AG04450 (cell line): ENCODE data around the gene CDCP1. TPM values are rescaled to one million over a fixed set of nuclear protein-coding genes. Genes with fewer than 3 reads are reported as not detected.

Source experiments
- CTCF ChIA-PET: fragments of 300-600, 350-600 bp; formaldehyde crosslinking; extraction: SDS; loops from one replicate; lab custom pipeline; 2022; ENCODE audit warnings: antibody characterized with exemption, inconsistent platforms; lab: Charles Lee
- POLR2A ChIA-PET: fragments of 350-600 bp; formaldehyde crosslinking; extraction: SDS; loops from one replicate; lab custom pipeline; 2021; ENCODE audit warnings: antibody characterized with exemption, inconsistent platforms; lab: Yijun Ruan, JAX
- DNase-seq: peaks from one replicate; pipeline ENCODE4 v3.0.0-alpha.2; 2011; ENCODE audit warnings: low read depth, low spot score
- H3K27ac ChIP-seq: one replicate; pipeline ENCODE4 v1.5.1; 2012; ENCODE audit warnings: low read depth, low read length, control low read depth
- H3K27me3 ChIP-seq: one replicate; pipeline ENCODE4 v1.6.0; 2012; ENCODE audit warnings: low read length; ENCODE audit not compliant: control insufficient read depth, insufficient read depth
- H3K4me3 ChIP-seq: 2 replicates; pipeline ENCODE4 v1.5.1; 2011; ENCODE audit warnings: mild to moderate bottlenecking, low read depth, low read length, control low read depth
- H3K9me3 ChIP-seq: 2 replicates; pipeline ENCODE4 v1.5.1; 2012; ENCODE audit warnings: low read length; ENCODE audit not compliant: control insufficient read depth, insufficient read depth
- polyA plus RNA-seq: library from polyadenylated mRNA; depleted of rRNA; stranded (reverse); fragments of >200 nt; gene quantifications from 2 replicates; pipeline ENCODE4 v1.2.3, GENCODE V29; 2011
- TF ChIP-seq, protein P1 (sequence below): IDR thresholded peaks from 2 replicates; pipeline ENCODE4 v1.5.1; 2011; ENCODE audit warnings: low read depth, low read length, control low read depth, inconsistent platforms

The CDCP1 gene
- polyA plus RNA-seq, 1 experiment, result 13.6 TPM

DNA sequence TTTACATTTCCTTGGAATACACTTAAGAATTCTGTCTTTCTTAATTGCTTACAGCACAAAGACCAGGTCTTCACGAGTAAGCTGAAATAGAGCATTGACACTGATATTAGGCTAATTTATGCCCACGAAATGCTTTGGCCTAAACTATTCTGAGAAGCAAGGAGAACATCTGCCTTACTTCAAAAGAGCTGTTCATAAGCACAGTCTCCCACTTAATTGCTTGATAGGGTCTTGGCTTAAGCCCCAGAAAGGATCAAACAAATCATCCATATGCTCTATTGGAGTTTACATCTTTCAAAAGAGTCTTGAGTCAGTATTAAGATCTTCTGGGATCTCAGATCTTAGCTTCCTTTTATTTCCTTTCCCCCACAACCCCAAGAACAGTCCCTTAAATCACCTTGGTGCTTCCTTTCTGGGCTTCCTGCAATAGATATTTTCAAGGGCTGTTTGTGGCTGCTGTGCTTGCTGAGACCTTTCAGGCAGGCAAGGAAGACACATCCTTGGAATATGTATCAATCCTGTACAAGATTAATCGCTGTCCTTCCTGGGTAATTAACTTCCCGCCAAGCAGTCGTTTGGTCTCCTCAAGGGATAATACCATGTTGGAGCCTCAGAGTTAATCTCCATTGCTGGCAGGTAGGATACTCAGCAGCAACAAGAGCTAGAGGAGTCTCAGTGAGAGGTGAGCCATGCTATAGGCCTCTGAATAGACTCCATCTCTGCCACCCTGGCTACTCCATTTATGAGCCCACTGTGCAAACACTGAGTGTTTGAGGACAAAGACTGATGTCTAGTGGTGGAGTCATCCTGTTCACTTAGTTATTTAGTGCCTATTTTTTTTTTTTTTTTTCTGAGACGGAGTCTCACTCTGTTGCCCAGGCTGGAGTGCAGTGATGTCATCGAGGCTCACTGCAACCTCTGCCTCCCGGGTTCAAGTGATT is 42.8 kb upstream of the CDCP1 start:
- POLR2A ChIA-PET, result interaction anchor here (0.5 to 0.7 kb wide), 3 partner anchors 21 to 153 kb away, joined by 3 read pairs; no protein-coding TSS in a partner anchor
- Histone ChIP-seq H3K4me3 (no peak overlapping the region), H3K27me3 (no peaks in the 10 kb centered on the region), H3K27ac (no peak overlapping the region), H3K9me3 (no peaks in the 10 kb centered on the region)
- CTCF ChIA-PET, result no interaction called here
- TF ChIP-seq, protein P1, sequence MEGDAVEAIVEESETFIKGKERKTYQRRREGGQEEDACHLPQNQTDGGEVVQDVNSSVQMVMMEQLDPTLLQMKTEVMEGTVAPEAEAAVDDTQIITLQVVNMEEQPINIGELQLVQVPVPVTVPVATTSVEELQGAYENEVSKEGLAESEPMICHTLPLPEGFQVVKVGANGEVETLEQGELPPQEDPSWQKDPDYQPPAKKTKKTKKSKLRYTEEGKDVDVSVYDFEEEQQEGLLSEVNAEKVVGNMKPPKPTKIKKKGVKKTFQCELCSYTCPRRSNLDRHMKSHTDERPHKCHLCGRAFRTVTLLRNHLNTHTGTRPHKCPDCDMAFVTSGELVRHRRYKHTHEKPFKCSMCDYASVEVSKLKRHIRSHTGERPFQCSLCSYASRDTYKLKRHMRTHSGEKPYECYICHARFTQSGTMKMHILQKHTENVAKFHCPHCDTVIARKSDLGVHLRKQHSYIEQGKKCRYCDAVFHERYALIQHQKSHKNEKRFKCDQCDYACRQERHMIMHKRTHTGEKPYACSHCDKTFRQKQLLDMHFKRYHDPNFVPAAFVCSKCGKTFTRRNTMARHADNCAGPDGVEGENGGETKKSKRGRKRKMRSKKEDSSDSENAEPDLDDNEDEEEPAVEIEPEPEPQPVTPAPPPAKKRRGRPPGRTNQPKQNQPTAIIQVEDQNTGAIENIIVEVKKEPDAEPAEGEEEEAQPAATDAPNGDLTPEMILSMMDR, result no peak
- DNase-seq, result no peak

DNA sequence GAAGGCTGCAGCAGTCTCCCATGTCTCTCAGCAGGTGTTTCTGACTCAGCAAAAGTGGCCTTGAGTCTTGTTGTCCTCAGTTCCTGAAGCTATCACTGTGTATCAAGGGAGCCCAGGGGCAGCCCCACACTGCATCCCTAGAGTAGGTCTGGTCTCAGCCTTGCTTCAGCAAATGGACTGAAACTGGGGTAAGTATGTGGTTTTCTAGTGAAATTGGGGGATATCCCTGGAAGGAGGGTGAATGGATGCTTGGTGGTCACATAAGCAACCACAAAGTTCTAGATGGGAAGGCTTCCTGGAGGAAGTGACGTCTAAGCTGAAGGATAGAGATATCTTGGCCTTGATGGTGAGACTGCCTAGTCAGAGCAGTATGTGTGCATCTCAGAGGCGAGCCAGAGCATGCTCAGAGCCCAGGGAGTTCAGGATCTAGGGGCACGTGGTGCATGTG is 41.5 kb upstream of the CDCP1 start:
- TF ChIP-seq, protein P1, result no peak
- Histone ChIP-seq H3K27me3 (no peaks in the 10 kb centered on the region), H3K27ac (no peak overlapping the region), H3K4me3 (no peak overlapping the region), H3K9me3 (no peaks in the 10 kb centered on the region)
- CTCF ChIA-PET, result no interaction called here
- DNase-seq, result no peak
- POLR2A ChIA-PET, result no interaction called here

DNA sequence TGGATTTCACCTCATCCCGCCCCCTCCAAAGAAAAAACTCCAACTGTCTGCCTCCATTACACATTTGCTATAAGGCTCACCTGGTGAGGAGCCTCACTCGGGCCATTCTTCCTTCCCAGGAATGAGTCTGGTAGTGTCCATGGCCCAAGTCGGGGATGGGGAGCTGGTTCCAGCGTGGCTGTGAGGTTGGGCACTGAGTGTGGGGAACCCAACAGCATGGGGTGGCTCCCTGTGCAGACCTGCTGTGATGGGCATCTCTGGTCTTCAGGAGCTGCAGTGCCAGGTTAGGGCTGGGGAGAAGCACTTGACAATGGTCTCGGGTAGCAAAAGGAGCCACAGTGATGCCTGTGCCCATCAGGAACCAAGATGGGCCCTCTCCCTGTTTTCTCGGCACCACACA is 40.7 kb upstream of the CDCP1 start:
- Histone ChIP-seq H3K27ac (no peak overlapping the region), H3K27me3 (no peaks in the 10 kb centered on the region), H3K9me3 (no peaks in the 10 kb centered on the region), H3K4me3 (no peak overlapping the region)
- ChIA-PET POLR2A (no interaction called here), CTCF (interaction anchor here (0.5 kb wide), 1 partner anchor 37 kb away, joined by 3 read pairs; no protein-coding TSS in a partner anchor)
- TF ChIP-seq, protein P1, result no peak
- DNase-seq, result no peak

DNA sequence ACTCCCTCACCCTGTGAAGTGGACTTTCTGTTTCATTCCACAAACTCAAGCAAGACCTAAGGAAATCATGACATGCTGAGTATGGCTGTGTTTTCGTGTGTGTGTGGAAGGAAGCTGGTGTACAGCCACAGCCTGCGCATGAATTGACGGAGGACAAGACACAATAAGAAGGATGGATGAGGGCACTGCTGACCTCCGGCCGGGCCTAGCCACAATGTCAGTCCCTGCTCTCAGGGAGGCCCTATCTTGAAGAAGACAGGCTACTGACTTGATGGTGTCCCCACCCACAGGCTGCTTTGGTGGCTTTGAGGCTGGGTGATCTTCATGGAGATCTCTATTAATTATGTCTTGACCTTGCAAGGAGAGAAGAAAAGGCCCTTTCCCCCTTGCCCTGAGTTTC is 39.3 kb upstream of the CDCP1 start:
- POLR2A ChIA-PET, result no interaction called here
- DNase-seq, result no peak
- Histone ChIP-seq H3K27ac (no peak overlapping the region), H3K27me3 (no peaks in the 10 kb centered on the region), H3K4me3 (no peak overlapping the region), H3K9me3 (no peaks in the 10 kb centered on the region)
- CTCF ChIA-PET, result no interaction called here
- TF ChIP-seq, protein P1, result no peak

DNA sequence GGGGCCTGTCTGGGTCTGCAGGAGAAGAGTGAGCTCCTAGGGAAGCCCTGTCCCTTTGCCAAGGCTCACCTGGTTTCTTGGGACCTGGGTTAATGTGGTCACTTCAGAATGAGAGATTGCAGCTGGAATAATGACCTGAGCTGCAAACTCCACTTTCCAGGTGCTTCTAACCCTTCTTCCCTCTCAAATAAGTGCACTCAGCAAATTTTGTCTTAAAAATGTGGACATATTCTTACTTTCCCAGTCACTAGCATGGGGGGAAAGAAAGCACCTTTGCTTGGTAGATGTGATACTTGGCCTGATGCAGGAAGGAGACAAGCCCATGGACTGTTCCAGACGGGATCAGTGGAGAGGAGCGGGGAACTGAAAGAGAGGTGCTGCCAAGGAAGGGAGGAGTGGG is 38.9 kb upstream of the CDCP1 start:
- TF ChIP-seq, protein P1, result no peak
- H3K9me3 ChIP-seq, result no peaks in the 10 kb centered on the region
- no peak overlapping the region for H3K4me3 ChIP-seq
- no peak overlapping the region for H3K27ac ChIP-seq
- no peak for DNase-seq
- no peaks in the 10 kb centered on the region for H3K27me3 ChIP-seq
- CTCF ChIA-PET, result no interaction called here
- POLR2A ChIA-PET, result no interaction called here
